PC-9 (cell line): ENCODE measurements around the gene VPS13D.

ENCODE experiments used
- CTCF ChIP-seq: fragments of 200-600 bp; sonication (generic); conservative IDR thresholded peaks from 2 replicates; pipeline ENCODE4 v1.6.1; 2017; ENCODE audit warnings: mixed run types, antibody characterized with exemption, mild to moderate bottlenecking, moderate library complexity
- EZH2 ChIP-seq: fragments of 200-600 bp; sonication (generic); IDR thresholded peaks from 2 replicates; pipeline ENCODE4 v1.8.0; 2017; ENCODE audit warnings: antibody characterized with exemption, low read depth

- TF ChIP-seq CTCF (no peak), EZH2 (no peak)
Observed at GRCh38 chr1:12383001-12383400, 153.2 kb downstream of the VPS13D start.
